GM18502 (cell line): Measurements from ENCODE around the gene ARHGAP36.

Experiments
- ATAC-seq: cut with Tn5 transposase; IDR thresholded peaks from one replicate; pipeline ENCODE4 v1.9.1; 2021; ENCODE audit warnings: mild to moderate bottlenecking; ENCODE audit not compliant: unreplicated experiment, poor library complexity

Gene ARHGAP36

GRCh38 chrX:131068945-131069719, 11.0 kb downstream of the ARHGAP36 start:
- ATAC-seq = no peak

- no peak for ATAC-seq
Measured at GRCh38 chrX:131072871-131073571, 14.9 kb downstream of the ARHGAP36 start.

GRCh38 chrX:131073607-131074006, 15.5 kb downstream of the ARHGAP36 start:
- no peak for ATAC-seq

- no peak for ATAC-seq
Measured at GRCh38 chrX:131081772-131082740, 23.9 kb downstream of the ARHGAP36 start.

- ATAC-seq = no peak
Measured at GRCh38 chrX:131083510-131084142, 25.5 kb downstream of the ARHGAP36 start.

- ATAC-seq = no peak
Measured at GRCh38 chrX:131084145-131084544, 26.0 kb downstream of the ARHGAP36 start.

- no peak for ATAC-seq
Measured at GRCh38 chrX:131136776-131137175, 78.6 kb downstream of the ARHGAP36 start.

GRCh38 chrX:131139072-131139471, 80.9 kb downstream of the ARHGAP36 start:
- ATAC-seq = no peak
